GM12872 (cell line): ENCODE results near the gene SLIT3.

Experiments
- TF ChIP-seq, protein P1 (sequence below): IDR thresholded peaks from 3 replicates; pipeline ENCODE4 v1.5.1; 2011; ENCODE audit warnings: low read depth, mild to moderate bottlenecking, low read length, moderate library complexity; ENCODE audit not compliant: insufficient read depth

SLIT3 gene

GRCh38 chr5:169131616-169132301, 169.2 kb downstream of the SLIT3 start:
- TF ChIP-seq, protein P1, sequence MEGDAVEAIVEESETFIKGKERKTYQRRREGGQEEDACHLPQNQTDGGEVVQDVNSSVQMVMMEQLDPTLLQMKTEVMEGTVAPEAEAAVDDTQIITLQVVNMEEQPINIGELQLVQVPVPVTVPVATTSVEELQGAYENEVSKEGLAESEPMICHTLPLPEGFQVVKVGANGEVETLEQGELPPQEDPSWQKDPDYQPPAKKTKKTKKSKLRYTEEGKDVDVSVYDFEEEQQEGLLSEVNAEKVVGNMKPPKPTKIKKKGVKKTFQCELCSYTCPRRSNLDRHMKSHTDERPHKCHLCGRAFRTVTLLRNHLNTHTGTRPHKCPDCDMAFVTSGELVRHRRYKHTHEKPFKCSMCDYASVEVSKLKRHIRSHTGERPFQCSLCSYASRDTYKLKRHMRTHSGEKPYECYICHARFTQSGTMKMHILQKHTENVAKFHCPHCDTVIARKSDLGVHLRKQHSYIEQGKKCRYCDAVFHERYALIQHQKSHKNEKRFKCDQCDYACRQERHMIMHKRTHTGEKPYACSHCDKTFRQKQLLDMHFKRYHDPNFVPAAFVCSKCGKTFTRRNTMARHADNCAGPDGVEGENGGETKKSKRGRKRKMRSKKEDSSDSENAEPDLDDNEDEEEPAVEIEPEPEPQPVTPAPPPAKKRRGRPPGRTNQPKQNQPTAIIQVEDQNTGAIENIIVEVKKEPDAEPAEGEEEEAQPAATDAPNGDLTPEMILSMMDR: no peak

- TF ChIP-seq, protein P1: no peak
Observed at GRCh38 chr5:169128679-169129078, 172.3 kb downstream of the SLIT3 start.

DNA sequence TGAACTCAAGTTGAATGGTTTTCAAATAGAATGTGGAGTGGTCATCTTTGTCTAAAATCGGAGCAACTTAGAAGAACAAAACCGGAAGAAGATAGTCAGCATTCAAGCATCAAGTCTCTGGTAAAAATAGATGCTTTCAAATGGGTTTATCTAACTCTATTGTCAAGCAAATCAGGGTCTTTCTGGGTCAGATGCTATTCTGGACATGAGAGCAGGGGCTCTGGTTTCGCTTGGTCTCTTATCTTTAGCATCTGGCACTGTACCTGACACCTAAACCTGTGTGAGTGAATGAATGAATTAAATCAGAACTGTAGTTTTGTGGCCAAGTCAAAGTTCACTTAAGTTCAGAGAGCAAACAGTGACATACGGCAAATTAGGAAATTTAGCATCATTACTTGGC, 173.5 kb downstream of the SLIT3 start:
- TF ChIP-seq, protein P1: no peak

GRCh38 chr5:169126481-169127021, 174.4 kb downstream of the SLIT3 start:
- TF ChIP-seq, protein P1: no peak

DNA sequence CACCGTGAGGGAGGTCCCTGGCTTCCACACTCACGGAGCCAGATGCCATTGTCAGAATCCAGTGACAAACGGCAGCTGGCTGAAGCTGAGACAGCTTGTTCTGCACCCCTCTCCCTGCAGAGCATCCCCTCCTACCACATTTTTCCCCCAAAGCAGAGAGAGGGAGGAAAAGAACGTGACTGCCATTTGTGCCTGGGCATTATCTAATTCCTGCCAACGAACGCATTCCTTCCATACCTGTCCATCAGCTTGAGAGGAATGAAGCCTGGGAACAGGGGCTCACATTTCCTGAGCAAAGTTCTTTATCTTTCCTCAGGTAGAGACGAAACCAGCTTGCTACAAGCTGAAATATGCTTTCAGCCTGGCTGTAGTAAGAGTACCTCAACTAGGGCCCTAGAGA, 175.4 kb downstream of the SLIT3 start:
- TF ChIP-seq, protein P1: no peak

DNA sequence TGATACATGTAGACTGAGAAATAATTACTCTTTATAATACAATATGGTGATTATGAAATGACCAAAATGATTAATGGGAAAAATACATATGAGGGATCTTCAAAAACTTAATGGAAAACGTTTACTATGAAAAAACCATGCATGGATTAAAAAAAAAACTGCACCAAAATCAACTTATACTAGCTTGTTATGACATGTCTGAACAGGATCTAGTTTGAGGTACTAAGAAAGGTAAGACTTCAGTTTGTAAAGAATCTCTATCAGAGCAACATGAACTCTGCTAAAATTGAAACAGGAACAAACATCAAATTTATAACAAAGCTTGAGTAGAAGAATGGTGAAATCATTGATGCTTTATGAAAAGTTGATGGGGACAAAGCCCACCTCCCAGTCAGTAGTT, 178.0 kb downstream of the SLIT3 start:
- TF ChIP-seq, protein P1: no peak

DNA sequence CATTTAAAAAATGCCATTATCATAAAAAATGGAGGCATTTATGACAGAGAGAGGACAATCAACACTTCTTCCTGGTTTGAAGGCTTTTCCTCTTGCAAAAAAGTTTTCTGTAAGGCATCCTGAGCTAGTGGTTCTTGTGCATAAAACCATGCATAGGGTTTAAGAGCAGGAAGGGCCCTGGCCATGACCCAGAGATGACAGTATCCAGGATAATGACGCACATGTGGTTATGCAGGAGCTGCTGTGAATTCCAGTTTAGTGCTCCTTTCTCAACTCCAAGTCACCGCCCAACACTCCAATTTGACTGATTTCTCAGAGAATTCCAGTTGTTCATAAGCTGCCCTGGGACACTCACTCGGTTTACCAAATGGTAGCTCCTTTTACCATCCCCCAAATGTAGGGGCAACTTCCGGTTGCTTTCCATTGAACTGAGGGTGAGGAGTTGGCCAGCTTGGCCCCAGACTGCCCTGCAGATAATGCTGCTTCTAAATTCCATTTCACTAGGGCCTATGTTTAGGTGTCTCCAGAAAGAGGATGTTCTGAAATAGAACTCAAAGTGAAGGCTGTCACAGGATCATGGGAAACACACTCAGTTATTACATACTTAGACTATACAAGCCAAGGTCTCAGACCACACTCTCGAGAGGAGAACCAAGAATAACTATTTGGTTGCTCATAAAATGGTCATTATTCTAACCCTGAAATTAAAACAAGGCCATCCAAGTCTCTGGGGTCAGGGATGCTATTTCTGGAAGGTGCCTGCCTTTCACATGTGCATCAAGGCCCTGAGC, 179.1 kb downstream of the SLIT3 start:
- TF ChIP-seq, protein P1: no peak
